ENCODE measurements around the gene KCNJ14.

KCNJ14 gene

GRCh38 chr19:48475369-48476068, 20.1 kb downstream of the KCNJ14 start:
- no peaks in the 10 kb centered on the region for H3K9me3 ChIP-seq (ENCODE audit: insufficient read depth, low read depth, low read length)
- peaks cover 31% of the 10 kb centered on the region for H3K79me2 ChIP-seq (ENCODE audit: insufficient read depth, low read length)
- no peaks in the 10 kb centered on the region for H3F3A ChIP-seq (ENCODE audit: low read depth)
- peaks cover 5% of the 10 kb centered on the region for H3K4me1 ChIP-seq (ENCODE audit: insufficient read depth, low read length, poor library complexity, severe bottlenecking)
- TF ChIP-seq CTCF (conservative IDR thresholded peaks at IDR 0.05; ENCODE audit: low read length) (no peak), EZH2phosphoT487 (IDR thresholded peaks at IDR 0.05; ENCODE audit: borderline replicate concordance) (no peak)
- H4K20me1 ChIP-seq (ENCODE audit: insufficient read depth, low read length, poor library complexity, severe bottlenecking) = peaks cover 24% of the 10 kb centered on the region
- H3K9me2 ChIP-seq (replicated peaks; ENCODE audit: low read depth, low read length) = no peaks in the 10 kb centered on the region
- H3K9ac ChIP-seq (ENCODE audit: low read depth, low read length, poor library complexity, severe bottlenecking) = no peak overlapping the region
- H3K27me3 ChIP-seq (ENCODE audit: insufficient read depth, low read length, poor library complexity, severe bottlenecking) = no peaks in the 10 kb centered on the region
- H3K4me2 ChIP-seq (ENCODE audit: low read depth, low read length, poor library complexity, severe bottlenecking) = no peak overlapping the region
- H3K36me3 ChIP-seq (ENCODE audit: insufficient read depth, low read length) = peaks cover 66% of the 10 kb centered on the region; the same call in 1 of the 2 replicates
- H2AFZ ChIP-seq (ENCODE audit: low read length) = no peak overlapping the region
- H3K4me3 ChIP-seq (ENCODE audit: low read length, poor library complexity, severe bottlenecking) = no peak overlapping the region

GRCh38 chr19:48476176-48476575, 20.8 kb downstream of the KCNJ14 start:
- Histone ChIP-seq H3K4me1 (ENCODE audit: insufficient read depth, low read length, poor library complexity, severe bottlenecking) (no peaks in the 10 kb centered on the region), H3K9me2 (replicated peaks; ENCODE audit: low read depth, low read length) (no peaks in the 10 kb centered on the region), H3K4me2 (ENCODE audit: low read depth, low read length, poor library complexity, severe bottlenecking) (no peak overlapping the region), H3K4me3 (ENCODE audit: low read length, poor library complexity, severe bottlenecking) (no peak overlapping the region), H3K36me3 (ENCODE audit: insufficient read depth, low read length) (peaks cover 60% of the 10 kb centered on the region; the same call in 1 of the 2 replicates), H3K79me2 (ENCODE audit: insufficient read depth, low read length) (peaks cover 24% of the 10 kb centered on the region; the same call in 1 of the 2 replicates), H3K9me3 (ENCODE audit: insufficient read depth, low read depth, low read length) (no peaks in the 10 kb centered on the region), H3K27me3 (ENCODE audit: insufficient read depth, low read length, poor library complexity, severe bottlenecking) (no peaks in the 10 kb centered on the region), H3K9ac (ENCODE audit: low read depth, low read length, poor library complexity, severe bottlenecking) (no peak overlapping the region), H2AFZ (ENCODE audit: low read length) (no peak overlapping the region), H3F3A (ENCODE audit: low read depth) (no peaks in the 10 kb centered on the region; the same call in 1 of the 2 replicates), H4K20me1 (ENCODE audit: insufficient read depth, low read length, poor library complexity, severe bottlenecking) (peaks cover 17% of the 10 kb centered on the region)
- TF ChIP-seq EZH2phosphoT487 (IDR thresholded peaks at IDR 0.05; ENCODE audit: borderline replicate concordance) = no peak
- no peak for TF ChIP-seq CTCF (conservative IDR thresholded peaks at IDR 0.05; ENCODE audit: low read length)

GRCh38 chr19:48477067-48477685, 21.8 kb downstream of the KCNJ14 start:
- H3F3A ChIP-seq (ENCODE audit: low read depth) = no peaks in the 10 kb centered on the region; the same call in 1 of the 2 replicates
- H3K9ac ChIP-seq (ENCODE audit: low read depth, low read length, poor library complexity, severe bottlenecking) = no peak overlapping the region
- H2AFZ ChIP-seq (ENCODE audit: low read length) = no peak overlapping the region
- H3K79me2 ChIP-seq (ENCODE audit: insufficient read depth, low read length) = peaks cover 14% of the 10 kb centered on the region; the same call in 1 of the 2 replicates
- no peak overlapping the region for H3K4me2 ChIP-seq (ENCODE audit: low read depth, low read length, poor library complexity, severe bottlenecking)
- H3K27me3 ChIP-seq (ENCODE audit: insufficient read depth, low read length, poor library complexity, severe bottlenecking) = no peaks in the 10 kb centered on the region
- H3K9me2 ChIP-seq (replicated peaks; ENCODE audit: low read depth, low read length) = no peaks in the 10 kb centered on the region
- H3K4me3 ChIP-seq (ENCODE audit: low read length, poor library complexity, severe bottlenecking) = no peak overlapping the region
- H3K9me3 ChIP-seq (ENCODE audit: insufficient read depth, low read depth, low read length) = no peaks in the 10 kb centered on the region
- peaks cover 9% of the 10 kb centered on the region for H4K20me1 ChIP-seq (ENCODE audit: insufficient read depth, low read length, poor library complexity, severe bottlenecking)
- H3K36me3 ChIP-seq (ENCODE audit: insufficient read depth, low read length) = peaks cover 50% of the 10 kb centered on the region; the same call in 1 of the 2 replicates
- no peak for TF ChIP-seq CTCF (conservative IDR thresholded peaks at IDR 0.05; ENCODE audit: low read length)
- no peaks in the 10 kb centered on the region for H3K4me1 ChIP-seq (ENCODE audit: insufficient read depth, low read length, poor library complexity, severe bottlenecking)

All from Loucy (cell line).